Stimulated activated CD4-positive, alpha-beta T cell treated with anti-CD3 and anti-CD28 coated beads, Interleukin-2, amount 100 ng/mL, for 48 hours (primary cell): Measurements from ENCODE around the gene LYPD6B.

Experiments
- DNase-seq, 2 donors: peaks; one replicate each; pipeline ENCODE4 v3.0.0-alpha.2; 2020

Gene LYPD6B

GRCh38 chr2:149047118-149047517 lies 8.6 kb downstream of the LYPD6B start:
- DNase-seq, result no peak

DNA sequence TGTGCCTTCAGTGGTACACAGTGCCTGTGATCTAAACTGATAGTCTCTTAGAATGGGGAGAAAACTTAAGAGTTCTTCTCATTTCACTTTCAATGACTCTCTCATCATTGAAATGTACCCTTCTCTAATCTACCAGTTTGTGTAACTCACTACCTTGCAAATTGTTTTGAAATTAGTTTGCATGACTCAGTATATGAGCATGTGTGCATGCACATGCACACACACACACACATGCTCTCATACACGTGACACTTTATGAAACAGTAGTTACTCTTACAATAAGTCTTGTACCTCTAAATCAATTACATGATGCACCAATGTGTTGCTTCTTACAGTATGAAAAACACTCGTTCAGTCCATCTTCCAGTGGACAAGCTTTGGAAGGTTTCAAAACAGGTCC lies 10.6 kb downstream of the LYPD6B start:
- DNase-seq, result no peak

GRCh38 chr2:149050188-149050587 lies 11.7 kb downstream of the LYPD6B start:
- DNase-seq, result no peak

DNA sequence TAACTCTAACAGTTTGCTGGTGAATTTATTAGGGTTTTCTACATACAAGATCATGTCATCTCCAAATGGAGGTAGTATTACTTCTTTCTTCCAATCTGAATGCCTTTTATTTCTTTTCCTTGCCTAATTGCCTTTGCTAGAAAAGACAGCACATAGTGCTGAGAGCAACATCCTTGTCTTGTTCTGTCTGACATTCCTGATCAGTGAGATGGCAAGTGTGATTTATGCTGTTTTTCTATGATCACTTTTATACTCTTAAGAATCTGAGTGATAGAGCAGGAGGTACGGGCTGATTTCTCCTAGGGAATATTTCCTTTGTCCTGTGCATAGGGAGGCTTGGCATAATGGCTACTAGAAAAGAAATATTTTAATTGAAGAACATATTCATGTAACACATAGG lies 17.3 kb downstream of the LYPD6B start:
- DNase-seq, result no peak

DNA sequence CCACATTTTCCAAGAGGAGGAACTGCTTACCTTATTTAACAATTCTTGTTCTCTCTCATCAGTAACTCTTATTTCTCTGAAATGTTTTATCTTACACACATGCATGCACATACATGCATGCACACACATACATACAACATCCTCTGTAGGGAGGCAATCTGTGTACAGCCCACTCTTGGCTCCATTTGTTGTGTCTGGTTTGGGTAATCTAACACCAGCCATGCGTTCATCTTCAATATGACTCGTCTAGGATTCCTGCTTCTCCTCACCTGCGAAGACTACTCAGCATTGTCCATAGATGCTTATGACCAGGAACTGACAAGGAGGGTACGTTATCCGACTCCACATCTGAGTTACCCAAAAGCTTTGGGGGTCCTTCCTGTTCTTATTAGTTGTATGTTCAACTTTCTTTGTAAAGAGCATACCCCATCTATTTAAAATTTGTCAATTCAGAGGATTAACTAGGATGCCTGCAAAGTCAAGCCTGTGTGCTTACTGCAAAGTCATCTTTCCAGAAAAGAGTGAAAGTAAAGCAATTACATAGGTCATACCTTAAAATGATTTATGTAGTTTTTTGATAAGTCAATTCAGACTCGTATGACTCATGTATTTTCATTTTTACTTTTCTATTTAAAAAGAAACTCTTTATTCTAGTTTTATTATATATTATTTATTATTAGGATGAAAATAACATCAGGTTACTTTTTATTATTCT lies 18.2 kb downstream of the LYPD6B start:
- no peak for DNase-seq

DNA sequence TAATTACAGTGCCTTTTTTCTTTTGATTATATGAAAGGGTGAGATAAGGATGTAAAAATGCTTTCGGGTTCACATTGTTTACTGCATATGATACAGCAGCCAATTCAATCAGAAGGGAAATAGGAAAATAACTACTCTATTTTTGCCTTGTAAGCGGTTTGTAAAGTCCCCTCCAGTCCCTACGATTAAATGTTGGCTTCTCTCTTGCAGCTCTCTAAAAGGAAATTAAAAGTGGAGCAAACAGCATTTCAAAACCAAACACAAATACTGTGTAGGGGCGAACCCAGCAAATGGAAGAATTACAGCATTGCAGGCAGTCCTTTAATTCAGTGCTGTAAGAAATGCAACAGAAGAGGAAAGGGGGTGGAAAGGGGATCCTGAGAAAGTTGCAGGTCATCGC lies 18.9 kb downstream of the LYPD6B start:
- no peak for DNase-seq

- no peak for DNase-seq
Measured at GRCh38 chr2:149058936-149059335, 20.4 kb downstream of the LYPD6B start.

DNA sequence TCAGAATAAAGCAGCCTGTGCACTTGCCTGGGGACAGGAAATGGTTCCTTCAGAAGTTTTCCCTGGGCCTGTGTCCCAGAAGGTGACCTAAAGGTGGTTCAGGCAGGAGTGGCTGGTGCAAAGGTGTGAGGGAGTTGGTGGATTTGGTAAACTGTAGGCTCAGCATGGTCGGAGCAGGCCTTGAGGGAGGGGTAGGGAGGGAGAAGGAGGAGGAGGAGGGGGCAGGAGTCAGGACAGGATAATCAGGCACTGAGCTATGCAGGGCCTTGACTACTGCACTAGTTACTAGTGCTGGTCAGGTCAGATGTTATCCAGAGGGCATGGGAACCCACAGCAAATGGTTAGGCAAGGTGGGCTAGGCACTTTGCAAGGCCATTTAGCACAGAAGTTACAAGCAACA lies 21.3 kb downstream of the LYPD6B start:
- DNase-seq, result no peak

GRCh38 chr2:149061133-149061745 lies 22.7 kb downstream of the LYPD6B start:
- no peak for DNase-seq

- DNase-seq, result no peak
Measured at GRCh38 chr2:149062531-149062930, 24.0 kb downstream of the LYPD6B start.

- no peak for DNase-seq
Measured at GRCh38 chr2:149063177-149063576, 24.7 kb downstream of the LYPD6B start.

DNA sequence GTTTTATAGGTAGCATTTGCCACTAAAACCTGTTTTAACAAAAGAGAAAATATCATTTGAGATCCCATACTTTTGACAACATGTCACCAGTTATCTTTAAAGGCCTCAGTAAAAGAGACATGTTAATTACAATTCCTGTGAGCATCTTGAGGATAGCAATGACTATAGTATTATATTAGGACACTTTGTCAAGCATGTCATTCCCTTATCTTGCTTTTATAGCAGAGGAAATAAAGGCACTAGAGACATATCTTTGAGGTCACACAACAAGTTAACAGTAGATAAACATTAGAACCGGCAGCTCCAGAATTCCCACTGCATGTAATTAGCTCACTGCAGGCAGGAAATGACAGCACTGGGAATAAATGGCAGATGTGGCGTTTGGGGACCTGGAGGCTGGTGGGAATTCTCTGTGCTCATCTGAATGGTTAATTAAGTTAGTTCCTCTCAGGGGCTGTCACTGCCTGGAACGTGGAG lies 25.9 kb downstream of the LYPD6B start:
- DNase-seq, result no peak

DNA sequence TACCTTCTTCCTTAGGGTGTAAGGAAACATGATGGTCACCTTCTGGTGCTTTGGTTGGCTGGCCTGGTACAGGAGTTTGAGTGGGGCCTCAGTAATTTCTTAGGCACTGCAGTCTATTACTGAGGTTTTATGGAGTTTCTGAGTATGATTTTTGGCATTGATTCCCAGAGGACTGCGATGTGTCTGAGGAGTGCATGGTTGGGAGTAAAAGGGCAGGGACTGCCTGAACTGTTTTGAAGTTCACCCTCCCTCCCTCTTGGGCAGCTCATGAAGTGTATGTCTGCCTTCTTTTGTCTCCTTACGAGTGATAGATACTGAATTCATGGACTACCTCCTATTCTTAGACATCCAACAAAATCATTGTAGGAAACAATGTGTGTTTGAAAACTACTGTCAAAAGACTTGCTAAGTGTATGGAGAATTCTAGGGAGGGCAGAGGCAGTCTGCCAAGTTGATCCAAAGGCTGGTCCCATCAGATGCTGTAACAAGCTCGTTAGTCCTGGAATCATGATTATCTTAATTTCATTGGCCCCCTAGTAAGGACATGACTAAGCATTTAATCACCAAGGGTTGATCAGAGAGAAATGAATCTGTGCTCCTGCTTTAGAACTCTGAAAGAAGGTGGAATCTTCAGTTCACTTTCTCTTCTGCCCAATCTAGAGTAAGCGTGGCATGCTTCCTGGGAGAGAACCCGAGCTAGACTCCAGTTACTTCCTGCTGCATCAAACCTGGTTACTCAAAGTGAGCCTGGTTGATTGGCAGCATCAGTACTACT lies 26.5 kb downstream of the LYPD6B start:
- no peak for DNase-seq

DNA sequence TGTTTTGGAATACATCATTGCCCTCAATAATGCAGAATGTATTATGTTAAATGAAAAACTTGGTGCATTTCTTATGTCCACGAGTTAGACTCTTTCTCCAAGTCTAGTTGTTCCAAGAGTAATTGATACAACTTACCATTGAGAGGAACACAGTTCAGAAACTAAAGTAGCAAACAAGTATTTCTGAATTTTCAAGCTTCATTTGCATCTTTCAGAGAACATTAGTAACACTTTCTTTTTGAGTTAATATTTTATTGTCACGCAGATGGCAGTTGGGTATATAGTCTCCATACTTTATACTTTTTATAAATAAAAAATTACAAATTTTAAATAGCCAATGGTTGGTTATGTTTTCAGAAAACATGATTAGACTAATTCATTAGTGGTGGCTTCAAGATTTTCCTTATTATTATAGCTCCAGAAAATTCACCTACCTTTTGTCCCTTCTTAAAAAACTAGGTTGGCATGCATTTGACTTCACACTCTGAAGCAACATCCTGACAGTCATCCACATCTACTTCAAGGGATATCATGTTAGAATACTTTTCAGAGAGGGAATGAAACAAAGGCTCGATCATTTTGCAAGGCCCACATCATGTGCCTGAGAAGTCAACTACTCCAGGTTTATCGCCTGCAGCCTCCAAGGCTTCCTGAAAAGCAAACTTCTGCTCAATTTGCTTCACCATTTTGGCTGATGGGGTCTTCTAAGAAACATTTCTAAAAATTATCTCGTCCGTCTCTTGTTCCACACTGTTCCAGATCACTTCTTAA lies 29.9 kb downstream of the LYPD6B start:
- DNase-seq, result no peak

DNA sequence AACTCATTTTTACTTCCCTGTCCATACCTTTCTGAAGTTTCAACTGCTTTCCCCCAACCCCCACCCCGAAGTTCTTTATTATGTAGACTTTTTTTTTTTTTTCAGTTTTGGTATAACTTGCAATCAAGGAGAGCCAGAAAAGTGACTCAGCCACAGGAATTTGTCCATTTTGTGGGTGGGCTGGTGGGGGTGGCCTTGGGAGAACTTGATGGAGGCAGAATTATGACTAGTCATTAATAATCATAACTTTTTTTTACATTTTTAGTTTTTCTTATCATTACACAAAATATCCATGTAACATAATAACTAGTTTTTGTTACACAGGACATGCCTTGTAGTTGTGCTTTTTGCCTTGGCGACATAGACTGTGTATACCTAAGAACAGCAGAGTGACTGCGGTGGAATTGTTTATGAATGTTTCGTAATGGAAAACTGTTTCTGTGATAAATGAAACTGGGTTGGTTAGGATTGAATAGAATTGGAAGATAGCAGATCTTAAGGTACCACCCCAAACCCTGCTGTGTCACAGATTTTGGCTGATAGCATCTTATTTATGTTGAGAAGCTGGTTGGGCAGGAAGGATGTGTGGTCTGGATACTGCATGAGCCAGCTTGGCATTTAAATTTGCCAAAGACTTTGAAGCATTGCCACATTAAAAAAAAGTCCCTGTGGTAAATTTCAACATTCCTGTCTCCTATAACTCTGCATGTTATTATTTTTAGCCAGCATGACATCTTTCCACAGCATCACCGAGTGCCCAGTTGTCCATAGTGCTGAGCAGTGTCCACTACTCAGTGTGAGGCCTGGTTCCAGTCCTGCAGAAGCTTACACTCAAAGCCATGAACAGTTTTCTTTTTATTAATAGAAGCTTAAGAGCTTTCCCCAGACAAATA lies 30.7 kb downstream of the LYPD6B start:
- DNase-seq, result no peak

GRCh38 chr2:149070681-149071320 lies 32.3 kb downstream of the LYPD6B start:
- DNase-seq, result no peak

- DNase-seq, result no peak
Measured at GRCh38 chr2:149075105-149075504, 36.6 kb downstream of the LYPD6B start.

DNA sequence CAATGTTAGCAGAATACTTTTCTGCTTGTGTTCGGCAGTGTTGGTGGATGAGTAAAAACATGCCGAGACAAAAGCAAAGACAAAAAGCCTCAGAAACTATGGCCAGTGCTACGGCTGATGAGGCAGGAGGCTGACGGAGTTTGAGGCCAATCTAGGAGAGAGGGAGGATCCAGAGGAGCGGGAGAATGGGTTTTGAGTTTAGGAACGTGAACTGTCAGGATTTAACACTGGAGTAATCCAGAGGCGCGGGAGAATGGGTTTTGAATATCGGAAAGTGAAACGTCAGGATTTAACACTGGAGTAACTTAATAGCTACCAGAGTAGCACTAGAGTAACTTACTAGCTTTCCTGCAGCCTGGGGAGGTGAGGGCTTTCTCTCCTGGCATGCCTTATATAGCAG lies 37.4 kb downstream of the LYPD6B start:
- DNase-seq, result no peak

DNA sequence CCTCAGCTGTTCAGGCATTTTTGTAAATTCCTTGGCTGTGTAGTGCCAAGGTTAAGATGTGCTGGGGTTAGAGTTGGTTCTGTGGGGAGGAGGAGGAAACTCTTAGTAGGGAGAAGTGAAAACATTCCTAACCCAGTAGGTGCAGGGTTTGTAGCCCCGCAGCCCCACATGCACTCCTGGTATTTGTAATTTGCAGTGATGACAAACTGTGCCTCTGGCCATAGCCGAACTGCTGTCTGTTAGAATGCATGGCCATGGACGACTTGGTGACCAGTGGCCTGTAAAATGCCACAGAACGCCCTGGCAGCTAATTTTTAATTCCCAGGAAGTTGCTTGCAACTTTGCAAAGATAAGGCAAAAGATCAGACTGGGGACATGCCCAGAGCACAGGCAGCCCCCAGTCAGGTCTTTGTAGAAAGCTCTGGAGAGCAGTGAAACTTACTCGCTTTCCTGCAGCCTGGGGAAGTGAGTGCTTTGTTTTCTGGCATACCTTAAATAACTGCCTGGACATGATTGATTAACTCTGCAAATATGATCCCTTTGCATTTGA lies 38.4 kb downstream of the LYPD6B start:
- no peak for DNase-seq

- DNase-seq, result no peak
Measured at GRCh38 chr2:149077861-149078260, 39.4 kb downstream of the LYPD6B start.

- no peak for DNase-seq
Measured at GRCh38 chr2:149080099-149080498, 41.6 kb downstream of the LYPD6B start.
